GM15510 (cell line): ENCODE measurements around the gene ADORA3.

Source experiments
- POLR2A ChIP-seq: IDR thresholded peaks from 3 replicates; pipeline ENCODE4 v1.6.1; 2011; ENCODE audit warnings: borderline replicate concordance; ENCODE audit not compliant: insufficient read length; ENCODE audit errors: extremely low read depth

The ADORA3 gene

GRCh38 chr1:111503585-111504060 lies at the start of gene ADORA3, which contains the start of gene TMIGD3:
Gene ADORA3, minus strand, starts transcription at chr1:111503633. Its CDS starts 279 bp downstream, at chr1:111503354.
Gene TMIGD3, minus strand, starts transcription at chr1:111503633. Its CDS starts 279 bp downstream, at chr1:111503354.
- no peak for TF ChIP-seq POLR2A

GRCh38 chr1:111553196-111553595 lies 49.8 kb upstream of the ADORA3 start:
- no peak for TF ChIP-seq POLR2A

GRCh38 chr1:111552587-111552986 lies 49.2 kb upstream of the ADORA3 start:
- TF ChIP-seq POLR2A = no peak

GRCh38 chr1:111551623-111552411 lies 48.4 kb upstream of the ADORA3 start:
- no peak for TF ChIP-seq POLR2A

GRCh38 chr1:111542187-111542586 lies 38.8 kb upstream of the ADORA3 start:
- TF ChIP-seq POLR2A = no peak

- no peak for TF ChIP-seq POLR2A
Measured at GRCh38 chr1:111541721-111542120, 38.3 kb upstream of the ADORA3 start.

GRCh38 chr1:111540928-111541327 lies 37.5 kb upstream of the ADORA3 start:
- no peak for TF ChIP-seq POLR2A

GRCh38 chr1:111538343-111539025 lies 35.1 kb upstream of the ADORA3 start:
- TF ChIP-seq POLR2A = no peak

- TF ChIP-seq POLR2A = no peak
Measured at GRCh38 chr1:111535256-111536191, 32.1 kb upstream of the ADORA3 start.

GRCh38 chr1:111520053-111520452 lies 16.6 kb upstream of the ADORA3 start:
- no peak for TF ChIP-seq POLR2A

GRCh38 chr1:111517469-111518225 lies 14.2 kb upstream of the ADORA3 start:
- no peak for TF ChIP-seq POLR2A

GRCh38 chr1:111516005-111516535 lies 12.6 kb upstream of the ADORA3 start:
- peak; percentile 6 for TF ChIP-seq POLR2A

- TF ChIP-seq POLR2A = no peak
Measured at GRCh38 chr1:111515291-111516004, 12.0 kb upstream of the ADORA3 start.
